BLaER1 (cell line): ENCODE results near the gene TRPC6.
"Not testable (repeated sequence)": the region's sequence is repeated elsewhere in the genome, so short reads cannot be mapped to it uniquely, and the experiment has no call there.

Source experiments
- H3K27ac ChIP-seq: shearing (Covaris generic); formaldehyde crosslinking; 2 replicates; pipeline ENCODE4 v1.8.1; 2022
- H3K27me3 ChIP-seq: shearing (Covaris generic); formaldehyde crosslinking; 2 replicates; pipeline ENCODE4 v1.8.1; 2022
- H3K36me3 ChIP-seq: shearing (Covaris generic); formaldehyde crosslinking; 2 replicates; pipeline ENCODE4 v1.8.1; 2022
- H3K4me1 ChIP-seq: shearing (Covaris generic); formaldehyde crosslinking; 2 replicates; pipeline ENCODE4 v1.8.1; 2022
- H3K4me2 ChIP-seq: shearing (Covaris generic); formaldehyde crosslinking; 2 replicates; pipeline ENCODE4 v1.8.1; 2022
- H3K4me3 ChIP-seq: shearing (Covaris generic); formaldehyde crosslinking; 2 replicates; pipeline ENCODE4 v1.8.1; 2022
- H3K9ac ChIP-seq: shearing (Covaris generic); formaldehyde crosslinking; 2 replicates; pipeline ENCODE4 v1.8.1; 2022
- H3K9me3 ChIP-seq: shearing (Covaris generic); formaldehyde crosslinking; 2 replicates; pipeline ENCODE4 v1.8.1; 2022
- H4K20me1 ChIP-seq: shearing (Covaris generic); formaldehyde crosslinking; 2 replicates; pipeline ENCODE4 v1.8.1; 2022
- Cebpa-rat ChIP-seq: shearing (Covaris generic); IDR thresholded peaks from 2 replicates; pipeline ENCODE4 v1.8.1; 2022

TRPC6 gene

GRCh38 chr11:101482556-101483124 is 101.2 kb downstream of the TRPC6 start:
- Histone ChIP-seq H3K9me3 (no peaks in the 10 kb centered on the region), H3K4me3 (no peak overlapping the region), H3K27ac (no peak overlapping the region), H3K4me2 (no peak overlapping the region), H3K4me1 (no peaks in the 10 kb centered on the region), H4K20me1 (no peaks in the 10 kb centered on the region), H3K9ac (no peak overlapping the region), H3K27me3 (no peaks in the 10 kb centered on the region), H3K36me3 (no peaks in the 10 kb centered on the region)
- TF ChIP-seq Cebpa-rat: no peak

GRCh38 chr11:101478587-101479369 is 105.0 kb downstream of the TRPC6 start:
- no peaks in the 10 kb centered on the region for H3K9me3 ChIP-seq
- no peak overlapping the region for H3K27ac ChIP-seq
- H3K4me1 ChIP-seq: no peaks in the 10 kb centered on the region
- no peaks in the 10 kb centered on the region for H3K36me3 ChIP-seq
- H3K4me2 ChIP-seq: no peak overlapping the region
- H4K20me1 ChIP-seq: no peaks in the 10 kb centered on the region
- TF ChIP-seq Cebpa-rat: no peak
- H3K27me3 ChIP-seq: no peaks in the 10 kb centered on the region
- H3K9ac ChIP-seq: no peak overlapping the region
- no peak overlapping the region for H3K4me3 ChIP-seq

GRCh38 chr11:101477926-101478325 is 105.9 kb downstream of the TRPC6 start:
- H3K27ac ChIP-seq: no peak overlapping the region
- H3K9me3 ChIP-seq: no peaks in the 10 kb centered on the region
- H3K9ac ChIP-seq: no peak overlapping the region
- no peak for TF ChIP-seq Cebpa-rat
- H3K36me3 ChIP-seq: no peaks in the 10 kb centered on the region
- H3K27me3 ChIP-seq: no peaks in the 10 kb centered on the region
- H3K4me1 ChIP-seq: no peaks in the 10 kb centered on the region
- H3K4me3 ChIP-seq: no peak overlapping the region
- H3K4me2 ChIP-seq: no peak overlapping the region
- H4K20me1 ChIP-seq: no peaks in the 10 kb centered on the region

GRCh38 chr11:101476191-101476590 is 107.6 kb downstream of the TRPC6 start:
- Histone ChIP-seq H3K36me3 (no peaks in the 10 kb centered on the region), H3K9me3 (no peaks in the 10 kb centered on the region), H3K4me2 (no peak overlapping the region), H3K27me3 (no peaks in the 10 kb centered on the region), H3K4me1 (no peaks in the 10 kb centered on the region), H3K4me3 (no peak overlapping the region), H4K20me1 (no peaks in the 10 kb centered on the region), H3K9ac (no peak overlapping the region), H3K27ac (no peak overlapping the region)
- no peak for TF ChIP-seq Cebpa-rat

- H4K20me1 ChIP-seq: no peaks in the 10 kb centered on the region
- H3K27me3 ChIP-seq: no peaks in the 10 kb centered on the region
- no peaks in the 10 kb centered on the region for H3K9me3 ChIP-seq
- no peaks in the 10 kb centered on the region for H3K36me3 ChIP-seq
- H3K4me2 ChIP-seq: no peak overlapping the region
- H3K9ac ChIP-seq: no peak overlapping the region
- no peaks in the 10 kb centered on the region for H3K4me1 ChIP-seq
- H3K4me3 ChIP-seq: no peak overlapping the region
- no peak for TF ChIP-seq Cebpa-rat
- no peak overlapping the region for H3K27ac ChIP-seq
Observed at GRCh38 chr11:101475699-101476098, 108.1 kb downstream of the TRPC6 start.

GRCh38 chr11:101474666-101475065 is 109.1 kb downstream of the TRPC6 start:
- no peak overlapping the region for H3K4me3 ChIP-seq
- no peaks in the 10 kb centered on the region for H3K9me3 ChIP-seq
- no peak for TF ChIP-seq Cebpa-rat
- no peaks in the 10 kb centered on the region for H3K27me3 ChIP-seq
- no peaks in the 10 kb centered on the region for H4K20me1 ChIP-seq
- H3K36me3 ChIP-seq: no peaks in the 10 kb centered on the region
- H3K27ac ChIP-seq: no peak overlapping the region
- H3K9ac ChIP-seq: no peak overlapping the region
- no peaks in the 10 kb centered on the region for H3K4me1 ChIP-seq
- H3K4me2 ChIP-seq: no peak overlapping the region

GRCh38 chr11:101470881-101471520 is 112.8 kb downstream of the TRPC6 start:
- no peaks in the 10 kb centered on the region for H3K9me3 ChIP-seq
- no peak overlapping the region for H3K4me3 ChIP-seq
- no peak overlapping the region for H3K27ac ChIP-seq
- H3K4me2 ChIP-seq: no peak overlapping the region
- no peak for TF ChIP-seq Cebpa-rat
- H4K20me1 ChIP-seq: no peaks in the 10 kb centered on the region
- no peaks in the 10 kb centered on the region for H3K36me3 ChIP-seq
- H3K9ac ChIP-seq: no peak overlapping the region
- H3K4me1 ChIP-seq: no peaks in the 10 kb centered on the region
- H3K27me3 ChIP-seq: no peaks in the 10 kb centered on the region

- Histone ChIP-seq H3K4me1 (no peaks in the 10 kb centered on the region), H3K4me2 (no peak overlapping the region), H3K9ac (no peak overlapping the region), H3K9me3 (no peaks in the 10 kb centered on the region), H3K4me3 (no peak overlapping the region), H3K36me3 (no peaks in the 10 kb centered on the region), H4K20me1 (no peaks in the 10 kb centered on the region), H3K27ac (no peak overlapping the region), H3K27me3 (no peaks in the 10 kb centered on the region)
- TF ChIP-seq Cebpa-rat: no peak
Observed at GRCh38 chr11:101470419-101470818, 113.4 kb downstream of the TRPC6 start.

GRCh38 chr11:101466352-101466751 is 117.5 kb downstream of the TRPC6 start:
- H3K36me3 ChIP-seq: no peaks in the 10 kb centered on the region
- no peak overlapping the region for H3K9ac ChIP-seq
- no peak overlapping the region for H3K4me3 ChIP-seq
- H3K4me1 ChIP-seq: no peaks in the 10 kb centered on the region
- no peak overlapping the region for H3K27ac ChIP-seq
- H3K4me2 ChIP-seq: no peak overlapping the region
- TF ChIP-seq Cebpa-rat: no peak
- H3K27me3 ChIP-seq: no peaks in the 10 kb centered on the region
- no peaks in the 10 kb centered on the region for H4K20me1 ChIP-seq
- H3K9me3 ChIP-seq: no peaks in the 10 kb centered on the region

- not testable (repeated sequence) for H3K9me3 ChIP-seq, H3K36me3 ChIP-seq, H3K4me2 ChIP-seq, H3K4me3 ChIP-seq, H3K27me3 ChIP-seq, H4K20me1 ChIP-seq, H3K4me1 ChIP-seq, H3K9ac ChIP-seq, H3K27ac ChIP-seq
Observed at GRCh38 chr11:101464388-101464787, 119.4 kb downstream of the TRPC6 start.
